SK-N-MC (cell line): Measurements from ENCODE around the gene PHKA1.

Experiments
- EZH2 ChIP-seq: fragments of 200-600 bp; sonication (generic); IDR thresholded peaks from one replicate; pipeline ENCODE4 v1.6.1; 2017; ENCODE audit warnings: antibody characterized with exemption
- POLR2AphosphoS5 ChIP-seq: IDR thresholded peaks from 2 replicates; pipeline ENCODE4 v1.6.1; 2012; ENCODE audit warnings: mild to moderate bottlenecking, low read depth, low read length, borderline replicate concordance

DNA sequence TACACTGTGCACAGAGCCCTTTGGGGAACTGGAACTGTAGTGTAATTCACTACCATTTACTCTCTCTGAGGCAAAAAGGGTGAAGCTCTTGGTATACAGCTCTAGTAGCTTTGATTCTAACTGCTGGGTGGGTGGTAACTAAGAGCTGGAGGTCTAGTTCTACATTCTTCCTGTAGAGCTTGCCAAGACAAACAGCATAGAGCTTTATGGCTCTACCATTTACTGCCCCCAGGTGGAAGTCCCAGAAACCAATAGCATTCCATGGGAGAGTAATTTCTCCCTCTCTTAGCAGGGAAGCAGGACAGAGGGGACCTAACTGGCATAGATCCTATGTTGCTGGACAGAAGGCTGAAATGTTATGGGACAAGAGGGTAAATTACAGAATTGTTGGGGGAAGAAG, 168.1 kb downstream of the PHKA1 start:
- no peak for TF ChIP-seq POLR2AphosphoS5
- no peak for TF ChIP-seq EZH2
